ENCODE results near the gene CFAP92.

CFAP92 gene

DNA sequence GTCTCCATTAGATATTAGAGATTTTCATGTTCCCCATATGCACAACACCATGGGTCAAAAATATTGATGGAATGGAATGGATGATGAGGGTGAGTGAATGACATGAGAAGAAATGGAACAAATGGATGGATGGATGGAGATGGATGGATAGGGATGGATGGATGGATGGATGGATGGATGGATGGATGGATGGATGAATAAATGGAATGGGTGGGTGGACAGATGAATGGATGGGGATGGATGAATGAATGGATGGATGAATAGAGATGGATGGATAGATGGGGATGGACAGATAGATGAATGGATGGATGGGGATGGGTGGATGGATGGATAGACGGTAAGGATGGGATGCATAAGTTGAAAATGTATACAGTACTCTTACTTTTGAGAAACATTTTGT, 18.6 kb downstream of the CFAP92 start:
- no peak for DNase-seq

DNA sequence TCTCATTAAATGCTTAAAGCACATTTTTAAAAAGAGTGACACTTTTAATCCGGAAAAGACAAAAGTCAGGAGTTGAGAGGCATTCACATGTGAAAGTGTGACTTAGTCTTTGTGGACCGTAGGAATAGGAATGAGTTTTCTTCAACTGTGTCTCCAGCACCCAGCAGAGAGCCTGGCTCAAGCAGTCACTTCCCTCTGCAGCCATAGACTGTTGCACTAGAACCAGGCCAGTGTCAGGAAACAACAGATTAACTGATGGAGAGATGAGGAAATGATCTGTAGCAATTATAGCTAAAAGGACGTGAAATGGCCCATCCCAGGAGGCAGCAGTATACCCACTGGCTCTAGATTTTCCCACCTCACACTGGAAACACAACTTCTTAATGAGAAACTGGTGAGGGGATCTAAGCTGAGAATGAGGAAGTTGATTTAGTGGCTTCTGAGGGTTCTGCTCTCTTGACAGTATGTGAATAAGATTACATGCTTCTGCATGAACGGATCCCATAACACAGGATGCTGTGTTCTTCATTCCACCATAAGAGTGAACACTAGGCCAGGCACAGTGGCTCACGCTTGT, 19.8 kb downstream of the CFAP92 start:
- no peak for DNase-seq

DNA sequence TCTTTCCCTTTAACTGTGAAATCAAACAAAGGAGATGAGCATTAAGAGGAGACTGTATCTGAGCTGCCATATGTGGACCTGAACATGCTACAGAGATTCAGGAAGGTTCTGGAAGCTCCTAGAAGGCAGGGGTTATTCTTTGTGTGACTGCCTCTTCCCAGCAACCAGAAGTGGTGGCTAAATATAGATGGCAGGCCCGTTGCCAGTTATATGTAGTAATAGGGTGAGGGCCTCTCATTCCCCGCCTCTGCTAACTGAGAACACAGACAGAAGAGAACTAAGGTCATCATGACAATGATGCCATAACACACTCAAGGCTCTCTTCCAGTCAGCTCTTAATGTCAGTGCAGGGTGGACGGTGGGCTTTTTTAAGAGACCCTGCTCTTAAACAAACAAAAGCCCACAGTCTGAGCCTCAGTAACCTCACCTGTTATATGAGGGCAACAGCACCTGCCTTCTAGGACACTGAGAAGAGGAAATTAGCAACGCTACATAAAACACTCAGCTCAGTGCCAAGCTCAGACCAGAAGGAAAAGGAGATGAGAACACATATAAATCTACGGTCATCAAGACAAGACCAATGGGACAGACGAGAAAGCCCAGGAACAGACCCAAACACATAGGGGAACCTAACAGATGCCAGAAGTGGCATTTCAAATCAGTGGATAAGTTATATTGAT, 22.3 kb downstream of the CFAP92 start:
- no peak for DNase-seq

DNA sequence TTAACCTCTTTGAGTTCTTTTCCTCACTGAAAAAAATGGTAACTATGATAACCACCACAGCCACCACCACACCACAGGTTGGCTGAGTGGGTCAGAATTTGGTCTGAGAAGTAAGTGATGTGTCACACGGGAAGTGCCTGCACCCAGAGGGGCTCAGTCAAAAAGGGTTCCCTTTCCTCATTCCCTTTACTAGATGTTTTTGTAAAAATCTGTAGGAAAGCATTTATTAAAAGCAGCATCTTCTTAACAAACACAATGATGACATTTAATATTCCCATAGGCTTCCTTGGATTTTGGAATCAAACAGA, 23.2 kb downstream of the CFAP92 start:
- DNase-seq: no peak

DNA sequence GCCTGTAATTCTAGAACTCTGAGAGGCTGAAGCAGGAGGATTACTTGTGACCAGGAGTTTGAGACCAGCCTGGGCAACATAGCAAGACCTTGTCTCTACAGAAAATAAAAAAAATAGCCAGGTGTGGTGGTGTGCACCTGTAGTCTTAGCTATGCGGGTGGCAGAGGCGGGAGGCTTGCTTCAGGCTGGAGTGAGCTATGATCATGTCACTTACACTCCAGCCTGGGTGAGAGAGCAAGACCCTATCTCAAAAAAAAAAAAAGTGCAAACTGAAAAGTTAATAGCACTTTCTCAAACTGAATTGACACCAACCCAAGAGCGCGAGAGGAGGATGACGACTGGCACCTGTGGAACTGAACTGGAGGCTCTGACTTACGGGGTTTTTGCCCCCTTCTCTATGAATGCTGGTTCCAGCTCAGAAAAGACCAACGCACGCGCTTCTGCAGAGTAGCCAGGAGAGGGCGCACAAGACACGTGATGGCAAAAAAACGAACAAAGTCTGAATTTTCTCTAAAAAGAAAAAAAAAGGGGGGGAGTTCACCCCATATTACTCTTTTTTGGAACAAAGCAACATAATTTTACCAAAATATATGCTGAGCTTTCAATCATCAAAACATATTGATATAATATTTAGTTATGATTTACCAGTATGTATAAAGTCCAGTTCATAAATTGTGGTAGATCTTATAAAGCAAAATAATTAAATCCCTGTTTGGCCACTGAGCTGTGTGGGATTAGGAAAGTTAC, 23.7 kb downstream of the CFAP92 start:
- DNase-seq: peak; percentile 48

DNA sequence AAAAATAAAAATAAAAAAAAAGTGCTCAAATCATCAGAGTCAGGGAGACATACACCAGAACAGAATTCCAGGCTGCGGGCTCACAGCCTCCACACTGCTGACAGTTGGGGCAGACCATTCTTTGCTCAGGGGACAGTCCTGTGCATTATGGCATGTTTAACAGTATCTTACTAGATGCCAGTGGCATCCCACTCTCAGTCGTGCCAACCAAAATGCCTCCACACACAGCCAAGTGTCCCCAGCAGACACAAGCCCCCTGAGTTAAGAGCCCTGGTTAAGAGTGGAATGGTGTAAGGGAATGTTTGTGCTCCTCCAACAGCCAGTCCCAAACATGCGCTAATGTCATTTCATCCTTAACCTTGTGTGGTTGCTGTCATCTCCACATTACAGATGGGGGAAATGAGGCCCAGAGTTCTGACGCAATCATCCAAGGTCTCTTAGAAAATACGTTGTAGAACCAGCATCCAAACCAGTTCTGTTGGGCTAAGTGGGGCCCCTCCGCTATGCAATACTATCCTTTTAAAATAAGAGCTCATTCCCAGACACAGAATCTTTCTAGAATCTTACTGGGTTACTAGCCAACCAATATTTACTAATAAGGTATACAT, 26.0 kb downstream of the CFAP92 start:
- DNase-seq: no peak

DNA sequence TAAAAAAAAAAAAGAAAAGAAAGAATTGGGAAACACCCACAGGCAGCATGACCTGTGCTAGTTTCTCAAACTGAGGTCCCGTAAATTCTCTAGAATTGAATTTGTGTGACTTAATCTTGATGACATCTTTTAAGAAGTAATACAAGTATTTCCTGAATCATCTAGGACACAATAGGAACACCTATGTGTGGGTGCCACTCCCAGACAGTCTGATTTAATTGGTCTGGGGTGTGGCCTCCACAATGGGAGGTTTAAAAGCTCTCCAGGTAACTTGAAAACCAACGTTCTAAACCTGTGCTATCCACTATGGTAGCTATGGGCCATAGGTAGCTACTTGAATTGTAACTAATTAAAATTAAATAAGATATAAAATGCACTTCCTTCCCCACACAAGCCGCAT, 28.1 kb downstream of the CFAP92 start:
- DNase-seq: no peak

DNA sequence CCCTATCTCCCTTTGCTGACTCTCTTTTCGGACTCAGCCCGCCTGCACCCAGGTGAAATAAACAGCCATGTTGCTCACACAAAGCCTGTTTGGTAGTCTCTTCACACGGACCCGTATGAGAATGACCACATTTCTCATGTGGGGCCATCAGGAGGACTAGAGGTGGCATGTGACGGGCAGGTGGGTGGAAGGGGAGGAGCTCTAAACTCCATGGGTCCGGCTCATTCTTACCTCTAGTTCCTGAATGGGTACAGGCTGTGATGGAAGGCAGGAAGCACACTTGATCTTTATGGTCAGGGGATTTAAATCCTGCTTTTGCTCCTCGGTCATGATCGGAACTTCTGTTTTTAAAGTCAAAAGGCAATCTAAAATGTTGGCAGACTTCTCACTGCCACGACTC, 28.6 kb downstream of the CFAP92 start:
- DNase-seq: no peak

DNA sequence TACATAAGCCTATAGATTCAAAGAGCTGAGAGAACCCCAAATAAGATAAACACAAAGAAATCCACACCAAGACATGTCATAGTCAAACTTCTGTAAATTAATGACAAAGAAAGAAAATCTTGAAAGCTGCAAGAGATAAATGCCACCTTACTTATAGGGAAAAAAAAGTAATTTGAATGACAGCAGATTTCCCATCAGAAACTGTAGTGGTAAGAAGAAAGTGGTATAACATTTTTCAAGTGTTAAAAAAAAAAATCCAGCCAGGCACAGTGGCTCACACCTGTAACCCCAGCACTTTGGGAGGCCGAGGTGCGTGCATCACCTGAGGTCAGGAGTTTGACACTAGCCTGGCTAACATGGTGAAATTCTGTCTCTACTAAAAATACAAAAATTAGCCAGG, 37.4 kb downstream of the CFAP92 start:
- no peak for DNase-seq

DNA sequence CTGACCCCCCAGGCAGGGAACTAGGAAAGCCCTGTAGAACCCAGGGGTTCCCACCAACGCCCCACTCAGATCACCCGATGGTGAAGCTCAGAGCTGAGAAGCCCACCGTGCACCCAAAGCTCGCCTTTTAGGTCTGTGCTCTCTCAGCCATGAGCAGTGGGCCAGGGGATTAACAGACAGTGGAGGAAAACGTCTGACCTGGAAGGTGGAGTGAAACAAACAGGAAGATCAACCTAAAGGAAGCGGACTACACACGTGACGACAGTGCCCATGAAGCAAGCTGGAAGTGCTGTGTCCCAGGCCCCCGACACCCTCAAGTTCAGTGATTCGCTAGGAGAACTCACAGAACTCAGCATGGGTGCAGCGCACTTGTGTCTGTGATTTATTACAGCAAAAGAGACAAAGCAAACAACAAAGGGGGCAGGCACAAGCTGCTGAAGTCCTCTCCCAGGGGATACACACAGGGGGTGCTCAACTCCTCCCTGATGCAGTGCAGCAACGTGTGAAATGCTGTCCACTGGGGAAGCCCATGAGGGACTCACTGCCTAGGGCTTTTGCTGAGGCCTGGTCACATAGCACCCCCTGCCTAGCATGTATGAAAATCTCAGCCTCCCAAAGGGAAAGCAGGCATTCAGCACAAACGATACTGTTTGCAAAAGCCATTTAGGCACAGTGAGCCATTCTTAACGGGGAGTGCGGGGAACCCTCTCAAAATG, 43.5 kb downstream of the CFAP92 start:
- no peak for DNase-seq

DNA sequence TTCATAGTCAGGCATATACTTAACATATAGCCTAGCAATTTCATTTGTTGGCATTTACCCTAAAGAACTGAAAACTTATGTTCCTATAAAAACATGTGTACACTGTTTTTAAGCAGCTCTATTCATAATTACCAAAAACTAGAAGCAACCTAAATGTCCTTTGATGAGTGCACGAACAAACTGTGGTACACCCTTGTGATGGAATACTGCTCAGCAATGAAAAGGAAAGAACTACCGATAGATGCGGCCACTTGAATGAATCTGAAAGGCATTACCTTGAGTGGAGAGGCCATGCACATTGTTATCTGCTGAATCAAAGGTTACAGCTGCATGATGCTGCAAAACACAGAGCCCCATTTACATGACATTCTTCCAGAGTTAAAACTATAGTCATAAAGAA, 44.7 kb downstream of the CFAP92 start:
- no peak for DNase-seq

DNA sequence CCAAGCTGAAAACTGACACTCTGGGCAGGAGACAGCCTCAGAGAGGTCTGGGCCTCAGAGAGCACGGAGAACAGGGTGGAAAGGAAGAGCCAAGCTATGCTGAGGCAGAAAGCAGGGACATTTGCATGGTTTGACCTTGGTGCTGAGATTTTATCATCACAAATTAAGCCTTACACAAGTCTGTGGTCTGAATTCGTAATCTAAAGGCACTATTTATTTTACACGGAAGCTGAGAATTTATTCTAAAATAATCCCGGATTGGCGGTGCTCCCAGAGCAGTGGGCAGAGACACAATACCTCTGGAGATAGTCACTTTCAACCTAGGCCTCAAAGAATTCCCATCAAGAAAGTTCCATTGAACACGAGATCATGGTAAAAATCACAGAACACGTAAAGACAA, 47.5 kb downstream of the CFAP92 start:
- no peak for DNase-seq

DNA sequence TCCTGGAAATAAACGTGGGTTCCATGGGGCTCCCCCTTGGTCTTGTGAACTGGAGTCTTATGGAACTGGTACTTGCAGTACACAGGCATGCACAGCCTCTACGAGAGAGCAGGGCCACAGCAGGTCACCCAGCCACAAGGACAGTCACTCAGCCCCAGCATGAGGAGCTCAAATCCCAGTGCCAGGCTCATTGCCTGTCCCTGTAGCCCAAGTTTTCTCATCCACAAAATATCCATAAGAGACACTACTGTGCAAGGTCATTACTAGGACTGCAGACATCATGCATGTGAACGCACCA, 48.0 kb downstream of the CFAP92 start:
- DNase-seq: no peak

DNA sequence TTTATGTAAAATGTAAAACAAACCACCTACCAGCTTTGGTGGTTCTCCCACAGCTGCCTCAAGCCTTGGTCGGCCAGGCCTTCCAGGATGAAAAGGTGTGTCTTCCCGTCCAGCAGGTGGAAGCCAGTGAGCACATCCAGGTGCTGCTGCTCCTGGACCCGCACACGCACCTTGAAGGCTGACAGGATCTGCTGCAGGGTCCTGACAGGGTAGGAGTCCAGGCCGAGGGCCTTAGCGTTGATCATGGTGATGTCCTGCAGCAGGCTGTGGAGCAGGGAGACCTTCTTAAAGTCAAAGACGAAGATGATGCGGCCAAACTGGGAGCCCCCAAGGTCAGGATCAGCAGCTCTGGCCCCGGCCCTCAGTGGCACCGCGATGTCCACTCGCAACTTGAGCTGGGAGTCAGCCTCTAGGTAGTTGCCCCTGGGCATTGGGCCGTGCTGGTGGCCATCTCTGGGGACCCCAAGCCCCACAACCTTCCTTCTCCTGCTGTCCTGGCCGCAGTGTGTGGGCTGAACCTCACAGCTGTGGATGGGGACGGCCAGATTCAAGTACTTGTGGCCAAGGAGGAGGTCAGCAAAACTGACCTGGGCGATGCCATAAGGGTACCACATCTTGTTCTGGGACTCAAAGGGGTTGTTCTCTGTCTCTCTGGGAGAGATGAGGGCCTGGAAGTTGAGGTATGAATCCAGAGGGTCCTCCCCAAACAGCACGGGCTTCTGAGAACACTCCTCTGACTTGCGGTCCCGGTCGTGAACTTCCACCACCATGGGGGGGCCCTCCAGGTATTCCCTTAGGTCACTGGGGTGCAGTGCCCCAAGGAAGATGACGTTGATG, 48.6 kb downstream of the CFAP92 start:
- DNase-seq: no peak

DNA sequence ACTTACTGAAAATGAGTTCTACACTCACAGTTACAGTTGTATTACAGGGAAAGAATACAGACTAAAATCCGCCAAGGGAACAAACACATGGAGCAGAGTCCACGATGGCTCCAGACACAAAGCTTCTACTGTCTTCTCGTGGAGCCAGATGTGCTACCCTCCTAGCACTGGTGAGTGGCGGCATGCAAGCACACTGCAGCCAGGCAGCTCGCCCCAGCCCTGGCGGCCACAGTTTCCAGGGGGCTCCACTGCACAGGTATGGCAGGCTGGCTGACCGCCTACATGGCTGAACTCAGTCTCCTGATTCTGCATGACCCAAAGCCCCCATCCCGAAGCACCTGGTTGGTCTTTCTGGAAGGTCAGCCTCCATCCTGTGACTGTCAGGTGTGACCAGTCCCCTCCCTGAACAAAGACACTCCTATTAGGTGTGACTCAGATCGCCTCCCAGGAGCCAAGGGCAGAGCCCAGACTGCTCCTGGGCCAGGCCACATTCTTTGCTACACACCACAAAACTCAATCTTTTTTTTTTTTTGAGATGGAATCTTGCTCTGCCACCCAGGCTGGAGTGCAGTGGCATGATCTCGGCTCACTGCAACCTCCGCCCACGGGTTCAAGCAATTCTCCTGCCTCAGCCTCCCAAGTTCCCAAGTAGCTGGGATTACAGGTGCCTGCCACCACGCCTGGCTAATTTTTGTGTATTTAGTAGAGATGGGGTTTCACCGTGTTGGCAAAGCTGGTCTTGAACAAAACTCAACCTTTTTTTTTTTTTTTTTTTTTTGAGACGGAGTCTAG, 51.5 kb downstream of the CFAP92 start:
- no peak for DNase-seq

DNA sequence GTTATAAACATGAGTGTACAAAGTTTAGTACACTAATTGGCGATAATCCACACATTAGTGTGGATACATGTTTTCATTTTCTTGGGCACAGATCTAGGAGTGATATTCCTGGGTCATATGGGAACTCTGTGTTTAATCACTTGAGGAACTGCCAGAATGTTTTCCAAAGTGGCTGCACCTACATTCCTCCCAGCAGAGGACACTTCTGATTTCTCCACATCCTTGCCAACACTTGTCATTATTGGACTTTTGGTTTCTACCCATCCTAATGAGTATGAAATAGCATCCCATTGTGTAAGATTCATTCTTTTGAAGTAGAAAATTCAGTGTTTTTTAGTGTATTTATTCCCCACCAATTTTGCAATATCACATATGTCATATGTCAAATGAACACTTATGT, 53.6 kb downstream of the CFAP92 start:
- DNase-seq: no peak

DNA sequence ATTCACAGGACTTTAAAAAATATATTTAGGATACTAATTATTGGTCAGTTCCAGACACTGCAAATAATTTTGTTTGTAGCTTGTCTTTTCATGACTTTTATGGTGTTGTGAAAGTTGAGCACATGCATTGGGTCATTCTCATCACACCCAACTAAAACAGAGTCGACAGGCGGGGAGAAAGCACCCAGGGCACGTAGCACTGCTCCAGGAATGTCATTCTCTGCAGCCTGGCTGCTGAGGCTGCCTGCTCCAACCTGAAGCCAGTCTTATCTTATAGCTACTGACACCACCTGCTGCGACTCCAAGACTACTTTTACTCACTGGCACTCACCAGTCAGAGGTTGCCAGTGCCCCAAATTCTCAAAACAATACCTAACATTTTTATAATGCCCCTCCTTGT, 57.5 kb downstream of the CFAP92 start:
- DNase-seq: no peak

DNA sequence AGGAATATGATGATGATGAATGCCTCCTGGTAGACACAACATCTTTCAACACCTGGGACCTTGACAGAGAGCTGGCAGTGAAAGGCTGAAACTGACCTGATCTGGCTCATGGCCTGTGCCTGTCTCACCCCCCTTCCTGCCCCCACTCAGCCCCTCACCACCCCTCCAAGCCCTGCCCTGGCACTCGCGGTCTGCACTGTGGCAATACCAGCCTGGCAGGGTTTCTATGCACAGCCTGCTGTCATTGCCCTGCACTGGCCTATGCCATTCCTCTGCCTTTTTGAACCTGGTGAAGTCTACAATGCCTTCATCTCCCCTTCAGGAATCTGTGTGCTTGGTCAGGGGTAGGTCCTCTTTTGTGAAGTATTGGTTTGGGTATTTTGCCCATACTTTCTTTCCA, 58.0 kb downstream of the CFAP92 start:
- DNase-seq: no peak

DNA sequence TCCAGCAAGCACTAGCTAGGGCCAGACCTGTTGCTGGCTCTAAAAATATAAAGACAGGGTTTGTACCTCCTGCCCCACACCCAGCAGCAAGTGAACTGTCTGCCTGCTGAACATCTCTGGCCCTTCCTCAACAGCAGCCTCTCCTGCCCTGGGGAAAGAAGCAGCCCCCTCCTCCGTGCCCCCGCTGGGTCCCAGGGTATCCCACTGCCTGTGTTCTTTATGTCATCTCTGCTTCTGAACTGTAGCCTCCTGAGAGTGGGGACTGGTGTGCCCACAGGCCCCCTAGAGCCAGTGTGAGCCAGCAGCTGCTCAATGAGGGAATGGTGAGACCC, 60.0 kb downstream of the CFAP92 start:
- no peak for DNase-seq

DNA sequence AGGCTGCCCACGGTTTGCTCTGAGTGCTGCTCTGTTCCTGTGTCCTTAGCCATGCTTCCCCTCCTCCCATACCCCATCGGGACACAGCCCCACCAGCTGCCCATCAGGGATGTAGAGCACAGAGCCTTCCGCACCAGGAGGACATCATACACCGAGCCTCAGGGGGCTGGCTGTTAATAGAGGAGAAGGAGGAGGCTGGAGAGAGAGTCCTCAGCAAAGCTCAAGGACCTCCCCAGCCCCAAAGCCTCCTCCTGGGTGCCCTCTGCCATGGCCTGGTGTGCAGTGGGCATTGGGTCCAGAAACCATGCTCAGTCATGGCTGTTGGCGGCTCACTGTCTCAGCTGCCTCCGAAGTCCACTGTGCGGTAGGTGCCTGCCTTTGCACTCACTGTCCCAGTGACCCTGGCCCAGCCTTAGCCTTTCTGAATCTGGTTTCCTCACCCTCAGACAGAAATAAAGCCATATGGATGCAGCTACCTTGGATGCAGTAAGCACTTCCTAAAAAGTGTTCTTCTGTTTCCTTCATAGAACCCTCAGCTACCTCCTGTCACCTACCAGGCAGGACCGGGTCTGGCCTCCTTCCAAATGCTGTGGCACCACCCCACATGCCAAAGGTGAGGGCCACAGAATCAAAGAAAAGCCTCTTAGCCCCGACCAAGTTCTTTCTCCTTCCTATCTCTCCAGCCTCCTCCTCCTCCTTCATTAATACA, 60.5 kb downstream of the CFAP92 start:
- no peak for DNase-seq

DNA sequence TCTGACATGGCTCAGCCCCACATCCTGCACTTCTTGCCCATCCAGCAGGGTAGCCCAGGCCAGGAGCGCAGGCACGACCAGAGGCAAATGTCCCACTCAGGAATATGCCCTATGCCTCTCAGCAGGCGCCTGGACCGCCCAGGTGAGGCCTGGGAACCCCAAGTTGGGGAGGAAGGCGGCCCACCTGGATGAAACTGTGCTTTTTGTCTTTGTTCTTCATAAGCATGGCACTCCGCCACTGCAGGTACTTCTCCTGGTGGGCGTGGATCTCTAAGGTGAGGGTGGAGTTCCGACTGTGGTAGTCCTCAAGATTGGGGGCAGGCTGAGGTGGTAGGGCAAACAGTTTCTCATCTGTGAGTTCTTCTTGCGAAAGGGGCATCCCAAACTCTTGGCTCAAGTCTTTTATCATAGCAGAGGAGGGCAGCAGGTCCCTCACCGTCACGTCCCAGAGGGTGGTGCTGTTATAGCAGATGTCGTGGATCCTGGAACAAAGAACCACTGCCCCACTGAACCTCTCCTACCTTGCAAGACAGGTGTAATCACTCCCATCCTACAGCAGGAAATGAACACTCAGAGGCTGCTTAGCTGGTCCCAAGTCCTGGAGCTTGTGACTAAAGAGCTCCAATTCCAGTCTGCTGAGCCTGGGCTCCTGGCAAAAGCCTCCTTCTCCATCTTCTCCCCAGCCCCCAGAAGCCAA, 61.2 kb downstream of the CFAP92 start:
- no peak for DNase-seq
